NCI-H1417 treated with DMSO at 0.1 percent for 48 hours (cell line): Measurements from ENCODE around the gene PXK.
"Not testable (repeated sequence)": the region's sequence is repeated elsewhere in the genome, so short reads cannot be mapped to it uniquely, and the experiment has no call there.

Source experiments
- DNase-seq: peaks from one replicate; lab custom pipeline; 2025; lab: John Stamatoyannopoulos, UW

PXK gene

GRCh38 chr3:58323529-58324390 lies 8.9 kb upstream of the PXK start:
- DNase-seq: no peak

- no peak for DNase-seq
Measured at GRCh38 chr3:58324391-58325390, 8.0 kb upstream of the PXK start.

GRCh38 chr3:58325525-58325992 lies 7.1 kb upstream of the PXK start:
- DNase-seq: no peak

- DNase-seq: no peak
Measured at GRCh38 chr3:58326267-58326900, 6.3 kb upstream of the PXK start.

- DNase-seq: no peak
Measured at GRCh38 chr3:58329150-58329921, 3.4 kb upstream of the PXK start.

- no peak for DNase-seq
Measured at GRCh38 chr3:58329922-58330413, 2.7 kb upstream of the PXK start.

- no peak for DNase-seq
Measured at GRCh38 chr3:58331593-58332152, 1.0 kb upstream of the PXK start.

- DNase-seq: no peak
Measured at GRCh38 chr3:58333206-58334012, 717 bp downstream of the PXK start.

GRCh38 chr3:58334013-58334321 lies 1.3 kb downstream of the PXK start:
- DNase-seq: no peak

GRCh38 chr3:58334506-58334884 lies 1.8 kb downstream of the PXK start:
- DNase-seq: no peak

- DNase-seq: no peak
Measured at GRCh38 chr3:58335652-58335947, 2.9 kb downstream of the PXK start.

GRCh38 chr3:58336135-58336882 lies 3.6 kb downstream of the PXK start:
- DNase-seq: no peak

- no peak for DNase-seq
Measured at GRCh38 chr3:58337190-58337589, 4.5 kb downstream of the PXK start.

- not testable (repeated sequence) for DNase-seq
Measured at GRCh38 chr3:58339146-58339545, 6.5 kb downstream of the PXK start.

GRCh38 chr3:58340594-58341244 lies 8.0 kb downstream of the PXK start:
- DNase-seq: no peak

- DNase-seq: no peak
Measured at GRCh38 chr3:58341376-58341775, 8.7 kb downstream of the PXK start.

- no peak for DNase-seq
Measured at GRCh38 chr3:58342676-58343075, 10.0 kb downstream of the PXK start.

- no peak for DNase-seq
Measured at GRCh38 chr3:58345457-58345856, 12.8 kb downstream of the PXK start.

GRCh38 chr3:58346368-58346767 lies 13.7 kb downstream of the PXK start:
- no peak for DNase-seq
